Kidney (tissue), 14 donors: ENCODE measurements around the gene FBXL15. TPM values are rescaled to one million over a fixed set of nuclear protein-coding genes. Genes with fewer than 3 reads are reported as not detected.

Source experiments
- DNase-seq, 5 donors: peaks; one replicate each; pipeline ENCODE4 v3.0.0-alpha.2; 2013 to 2020
- FAIRE-seq: peaks from 2 replicates; lab custom pipeline; 2012; peaks lifted over from hg19 to GRCh38; lab: Jason Lieb, UNC
- H3K27ac ChIP-seq, 2 donors: one replicate each; pipeline ENCODE4 v1.7.0; 2013; ENCODE audit warnings: low read depth in 2 of 2, low read length in 2 of 2, inconsistent platforms in 1 of 2
- H3K27me3 ChIP-seq: one replicate; pipeline ENCODE4 v1.7.1; 2013; ENCODE audit warnings: low read length, inconsistent platforms; ENCODE audit not compliant: control insufficient read depth, insufficient read depth
- H3K36me3 ChIP-seq, 3 donors: one replicate each; pipeline versions ENCODE4 v1.7.0 to v1.7.1; 2013; ENCODE audit warnings: low read length in 3 of 3, control low read depth in 1 of 3, inconsistent platforms in 1 of 3; ENCODE audit not compliant: insufficient read depth in 3 of 3, control insufficient read depth in 2 of 3
- H3K4me1 ChIP-seq, 3 donors: one replicate each; pipeline versions ENCODE4 v1.7.0 to v1.7.1; 2013; ENCODE audit warnings: low read length in 3 of 3, inconsistent platforms in 1 of 3, low read depth in 1 of 3; ENCODE audit not compliant: control insufficient read depth in 2 of 3, insufficient read depth in 2 of 3
- H3K4me3 ChIP-seq, 3 donors: one replicate each; pipeline versions ENCODE4 v1.7.0 to v1.8.1; 2013; ENCODE audit warnings: low read length in 3 of 3, control low read depth in 1 of 3, inconsistent platforms in 1 of 3
- H3K9ac ChIP-seq, 3 donors: one replicate each; pipeline versions ENCODE4 v1.7.0 to v1.7.1; 2013; ENCODE audit warnings: low read length in 3 of 3, control low read depth in 1 of 3, inconsistent platforms in 1 of 3
- H3K9me3 ChIP-seq, 3 donors: one replicate each; pipeline versions ENCODE4 v1.7.0 to v1.7.1; 2013; ENCODE audit warnings: low read length in 3 of 3, control low read depth in 1 of 3, inconsistent platforms in 1 of 3; ENCODE audit not compliant: control insufficient read depth in 2 of 3, insufficient read depth in 1 of 3
- intact Hi-C: fragments of 100-400 bp; cut with DNase I; formaldehyde crosslinking; loops from one replicate; pipeline ENCODE4 v1.11.1; 2022
- polyA plus RNA-seq: library from polyadenylated mRNA; stranded (reverse); fragments of 350-450 nt; fragmentation: Illumina TruSeq; extraction: RNeasy Lipid Tissue Mini Kit (QIAGEN cat#74804); gene quantifications from one replicate; pipeline ENCODE4 v1.2.3, GENCODE V29; 2014; ENCODE audit warnings: low read depth, low replicate concordance; ENCODE audit not compliant: insufficient read depth
- total RNA-seq: library from RNA; stranded (reverse); fragmentation: NEBNext Ultra II Directional; extraction: Animal tissue kit (Norgen Biotek cat#: 25700); gene quantifications from one replicate; pipeline ENCODE4 v1.2.1, GENCODE V29; 2021
- TF ChIP-seq, protein P1 (sequence below): IDR thresholded peaks from 3 replicates; pipeline ENCODE4 v1.5.1; 2012; ENCODE audit warnings: mild to moderate bottlenecking, moderate library complexity, borderline replicate concordance; ENCODE audit not compliant: insufficient read depth; ENCODE audit errors: extremely low read depth
- donor health status: control.
- donor health status: control.
- donor health status: control.
- donor health status: control.
- donor health status: control.
- donor health status: DM: yes; HTN: yes; CAD: no.
- donor health status: Normal renal cell carcinoma (clear cell type).

FBXL15 gene
- total and polyA plus RNA-seq, 2 donors from 2014 or later: 17.9 to 28.0 TPM

DNA sequence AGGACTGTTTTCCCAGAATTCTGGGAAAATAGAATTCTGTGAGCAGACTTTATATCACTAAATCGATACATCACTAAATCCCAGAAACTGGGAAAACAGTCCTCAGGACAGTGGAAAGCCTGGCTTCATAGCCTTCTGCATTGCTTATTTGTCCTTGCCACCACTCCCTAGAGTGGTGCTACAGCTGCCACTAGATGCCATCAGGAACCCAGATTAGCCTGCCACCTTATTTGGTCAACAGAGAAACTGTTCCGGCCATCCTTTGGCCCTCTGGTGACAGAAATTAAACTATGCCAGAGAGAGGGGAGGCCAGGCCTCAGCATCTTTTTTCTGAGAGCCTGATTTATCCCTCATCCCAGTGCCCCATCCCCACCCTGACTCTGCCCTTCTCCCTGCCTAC, 44.8 kb upstream of the FBXL15 start:
- no peak for FAIRE-seq
- H3K9ac ChIP-seq: no peak overlapping the region
- no peak overlapping the region for H3K4me3 ChIP-seq
- no peaks in the 10 kb centered on the region for H3K4me1 ChIP-seq
- no peaks in the 10 kb centered on the region for H3K9me3 ChIP-seq
- H3K36me3 ChIP-seq: peaks cover 6 to 58% (median 42%) of the 10 kb centered on the region in 3 donors
- no peak for DNase-seq
- TF ChIP-seq, protein P1, sequence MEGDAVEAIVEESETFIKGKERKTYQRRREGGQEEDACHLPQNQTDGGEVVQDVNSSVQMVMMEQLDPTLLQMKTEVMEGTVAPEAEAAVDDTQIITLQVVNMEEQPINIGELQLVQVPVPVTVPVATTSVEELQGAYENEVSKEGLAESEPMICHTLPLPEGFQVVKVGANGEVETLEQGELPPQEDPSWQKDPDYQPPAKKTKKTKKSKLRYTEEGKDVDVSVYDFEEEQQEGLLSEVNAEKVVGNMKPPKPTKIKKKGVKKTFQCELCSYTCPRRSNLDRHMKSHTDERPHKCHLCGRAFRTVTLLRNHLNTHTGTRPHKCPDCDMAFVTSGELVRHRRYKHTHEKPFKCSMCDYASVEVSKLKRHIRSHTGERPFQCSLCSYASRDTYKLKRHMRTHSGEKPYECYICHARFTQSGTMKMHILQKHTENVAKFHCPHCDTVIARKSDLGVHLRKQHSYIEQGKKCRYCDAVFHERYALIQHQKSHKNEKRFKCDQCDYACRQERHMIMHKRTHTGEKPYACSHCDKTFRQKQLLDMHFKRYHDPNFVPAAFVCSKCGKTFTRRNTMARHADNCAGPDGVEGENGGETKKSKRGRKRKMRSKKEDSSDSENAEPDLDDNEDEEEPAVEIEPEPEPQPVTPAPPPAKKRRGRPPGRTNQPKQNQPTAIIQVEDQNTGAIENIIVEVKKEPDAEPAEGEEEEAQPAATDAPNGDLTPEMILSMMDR: no peak
- intact Hi-C loops: no loop called here
- no peak overlapping the region for H3K27ac ChIP-seq
- no peaks in the 10 kb centered on the region for H3K27me3 ChIP-seq

DNA sequence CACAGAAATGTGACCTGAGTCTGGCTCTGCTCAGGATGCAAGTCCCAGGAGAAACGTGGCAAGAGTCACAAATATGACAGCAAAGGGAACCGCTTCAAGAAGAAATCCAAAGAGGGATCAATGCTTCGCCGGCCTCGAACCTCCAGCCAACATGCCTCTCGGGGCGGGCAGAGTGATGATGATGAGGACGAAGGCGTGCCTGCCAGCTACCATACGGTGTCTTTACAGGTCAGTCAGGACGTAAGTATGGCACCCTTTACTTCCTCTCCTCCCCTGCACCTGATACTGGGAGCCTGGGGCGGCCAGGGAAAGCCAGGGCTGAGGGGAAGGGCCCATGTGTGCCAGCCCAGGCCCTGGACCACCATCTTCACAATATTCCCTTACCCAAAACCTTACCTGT, 43.7 kb upstream of the FBXL15 start:
- Histone ChIP-seq H3K27me3 (no peaks in the 10 kb centered on the region), H3K36me3 (peaks cover 5 to 59% (median 42%) of the 10 kb centered on the region in 3 donors), H3K9ac (no peak overlapping the region), H3K9me3 (no peaks in the 10 kb centered on the region), H3K4me1 (no peaks in the 10 kb centered on the region), H3K4me3 (no peak overlapping the region), H3K27ac (no peak overlapping the region)
- DNase-seq (no peak), FAIRE-seq (no peak)
- intact Hi-C loops: no loop called here
- TF ChIP-seq, protein P1: no peak

DNA sequence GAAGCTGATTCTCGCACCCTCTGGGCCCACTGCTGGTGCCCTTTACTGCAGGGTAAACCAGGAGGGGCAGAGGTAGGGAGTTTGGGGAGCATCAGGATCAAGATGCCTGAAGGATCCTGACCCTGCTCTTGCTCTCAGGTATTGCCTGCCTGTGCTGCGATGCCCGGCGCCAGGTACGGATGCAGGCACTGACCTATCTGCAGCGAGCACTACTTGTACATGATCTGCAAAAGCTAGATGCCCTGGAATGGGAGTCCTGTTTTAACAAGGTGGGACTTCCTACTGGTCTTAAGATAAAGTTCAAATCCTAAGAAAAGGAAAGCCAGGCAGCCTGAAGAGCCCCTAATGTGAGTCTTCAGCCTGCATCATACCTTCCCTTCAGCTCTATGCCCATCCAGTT, 41.3 kb upstream of the FBXL15 start:
- DNase-seq: no peak
- H3K36me3 ChIP-seq: peaks cover 3 to 46% (median 32%) of the 10 kb centered on the region in 3 donors

More for the DNA sequence above, 41.3 kb upstream of the FBXL15 start:
- H3K9ac ChIP-seq: no peak overlapping the region
- no peaks in the 10 kb centered on the region for H3K9me3 ChIP-seq
- TF ChIP-seq, protein P1: no peak
- no peak overlapping the region for H3K27ac ChIP-seq
- H3K27me3 ChIP-seq: no peaks in the 10 kb centered on the region
- intact Hi-C loops: no loop called here
- no peak for FAIRE-seq
- no peak overlapping the region for H3K4me3 ChIP-seq
- no peaks in the 10 kb centered on the region for H3K4me1 ChIP-seq
